SKM-1 (cell line): ENCODE measurements around the gene KPNA4.
"Not testable (repeated sequence)": the region's sequence is repeated elsewhere in the genome, so short reads cannot be mapped to it uniquely, and the experiment has no call there.

Experiments used
- DNase-seq: peaks from one replicate; lab custom pipeline; 2025; ENCODE audit not compliant: unreplicated experiment; lab: John Stamatoyannopoulos, UW

The KPNA4 gene, protein sequence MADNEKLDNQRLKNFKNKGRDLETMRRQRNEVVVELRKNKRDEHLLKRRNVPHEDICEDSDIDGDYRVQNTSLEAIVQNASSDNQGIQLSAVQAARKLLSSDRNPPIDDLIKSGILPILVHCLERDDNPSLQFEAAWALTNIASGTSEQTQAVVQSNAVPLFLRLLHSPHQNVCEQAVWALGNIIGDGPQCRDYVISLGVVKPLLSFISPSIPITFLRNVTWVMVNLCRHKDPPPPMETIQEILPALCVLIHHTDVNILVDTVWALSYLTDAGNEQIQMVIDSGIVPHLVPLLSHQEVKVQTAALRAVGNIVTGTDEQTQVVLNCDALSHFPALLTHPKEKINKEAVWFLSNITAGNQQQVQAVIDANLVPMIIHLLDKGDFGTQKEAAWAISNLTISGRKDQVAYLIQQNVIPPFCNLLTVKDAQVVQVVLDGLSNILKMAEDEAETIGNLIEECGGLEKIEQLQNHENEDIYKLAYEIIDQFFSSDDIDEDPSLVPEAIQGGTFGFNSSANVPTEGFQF

DNA sequence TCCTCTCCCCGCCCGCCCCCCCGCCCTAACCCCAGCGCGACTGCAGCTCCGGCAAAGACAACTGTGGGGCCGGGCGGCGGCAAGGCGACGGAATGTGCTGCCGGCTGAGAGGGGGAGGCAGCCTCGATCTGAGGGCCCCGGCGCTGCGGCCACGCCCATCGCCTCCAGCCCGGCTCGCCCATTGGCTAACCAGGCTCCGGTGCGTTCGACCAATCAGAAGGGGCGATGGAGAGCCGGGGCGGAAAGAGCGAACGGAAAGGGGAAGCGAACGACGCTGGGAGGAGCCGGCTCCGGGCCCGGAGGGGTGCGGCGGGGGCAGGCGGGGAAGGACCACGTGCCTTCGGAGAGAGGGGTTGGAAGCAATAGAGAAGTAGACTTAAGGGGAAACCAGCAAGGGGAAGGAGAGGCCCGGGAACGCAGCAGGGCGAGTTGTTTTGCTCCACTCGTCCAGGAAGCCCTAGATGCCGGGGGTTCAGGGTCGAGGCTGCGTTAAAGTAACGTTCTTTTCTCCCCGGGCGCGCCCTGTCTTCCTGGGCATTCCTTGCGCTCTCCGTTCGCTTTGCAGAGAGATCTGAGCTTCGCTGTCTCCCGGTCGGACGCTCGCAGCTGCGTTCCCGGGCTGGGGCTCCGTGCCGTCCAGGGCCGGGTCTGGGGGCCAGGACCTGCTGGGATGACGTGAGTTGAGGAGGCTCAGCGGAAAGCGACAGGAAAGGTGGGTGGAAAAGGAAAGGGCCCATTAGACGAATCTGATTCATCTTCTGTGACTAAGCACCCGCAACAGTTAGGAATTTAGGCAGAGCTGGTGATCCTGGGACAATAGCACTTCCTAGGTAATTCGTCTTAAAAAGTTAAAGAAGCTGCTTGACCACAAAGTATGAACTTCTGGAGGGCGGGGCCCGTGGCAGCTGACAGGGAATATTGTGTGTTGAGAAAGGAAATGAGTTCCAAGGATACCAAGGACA is at the start of gene KPNA4:
KPNA4 (minus strand) TSS at position 130 of the 962 bp plus-strand sequence. CDS start 289 bp downstream, outside the sequence.
- peak; percentile 97 for DNase-seq

GRCh38 chr3:160613661-160614060 is 48.3 kb upstream of the KPNA4 start:
- no peak for DNase-seq

GRCh38 chr3:160612386-160613075 is 47.2 kb upstream of the KPNA4 start:
- no peak for DNase-seq

GRCh38 chr3:160611141-160611540 is 45.8 kb upstream of the KPNA4 start:
- DNase-seq = no peak

GRCh38 chr3:160608870-160609269 is 43.5 kb upstream of the KPNA4 start:
- no peak for DNase-seq

DNA sequence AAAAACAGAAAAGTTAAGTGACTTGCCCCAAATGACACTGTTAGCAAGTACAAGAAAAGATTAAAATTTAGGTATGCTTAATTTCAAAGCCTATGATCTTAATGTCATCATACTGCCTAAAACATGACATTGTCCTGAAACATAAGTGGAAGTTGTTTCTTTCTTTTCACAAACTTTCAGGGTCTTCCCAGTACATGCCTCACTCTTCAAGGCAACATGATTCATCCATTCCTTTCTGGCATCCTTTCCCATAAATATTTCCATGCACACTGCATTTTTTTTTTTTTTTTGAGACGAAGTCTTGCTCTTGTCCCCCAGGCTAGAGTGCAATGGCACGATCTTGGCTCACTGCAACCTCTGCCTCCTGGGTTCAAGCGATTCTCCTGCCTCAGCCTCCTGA is 42.5 kb upstream of the KPNA4 start:
- no peak for DNase-seq

- no peak for DNase-seq
Observed at GRCh38 chr3:160605315-160605714, 39.9 kb upstream of the KPNA4 start.

- not testable (repeated sequence) for DNase-seq
Observed at GRCh38 chr3:160603845-160604244, 38.5 kb upstream of the KPNA4 start.

DNA sequence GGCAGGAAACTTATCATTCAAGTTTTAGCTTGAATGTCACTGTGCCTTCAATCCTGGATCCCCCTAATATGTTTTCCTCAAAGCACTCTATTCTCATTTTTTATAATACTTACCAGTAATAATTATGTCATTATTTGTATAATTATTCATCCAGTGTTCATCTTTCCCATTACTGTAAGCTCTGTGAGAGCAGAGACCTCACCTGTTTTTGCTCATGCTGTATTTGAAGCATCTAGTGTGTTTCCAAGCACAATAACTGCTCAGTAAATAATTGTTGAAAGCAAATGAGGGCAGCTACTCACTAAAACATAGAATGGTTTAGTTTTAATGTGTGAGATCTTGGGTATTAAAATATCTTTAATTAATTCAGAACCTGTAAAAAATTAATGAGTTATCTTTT is 36.9 kb upstream of the KPNA4 start:
- DNase-seq = no peak

- DNase-seq = no peak
Observed at GRCh38 chr3:160601288-160601687, 35.9 kb upstream of the KPNA4 start.

DNA sequence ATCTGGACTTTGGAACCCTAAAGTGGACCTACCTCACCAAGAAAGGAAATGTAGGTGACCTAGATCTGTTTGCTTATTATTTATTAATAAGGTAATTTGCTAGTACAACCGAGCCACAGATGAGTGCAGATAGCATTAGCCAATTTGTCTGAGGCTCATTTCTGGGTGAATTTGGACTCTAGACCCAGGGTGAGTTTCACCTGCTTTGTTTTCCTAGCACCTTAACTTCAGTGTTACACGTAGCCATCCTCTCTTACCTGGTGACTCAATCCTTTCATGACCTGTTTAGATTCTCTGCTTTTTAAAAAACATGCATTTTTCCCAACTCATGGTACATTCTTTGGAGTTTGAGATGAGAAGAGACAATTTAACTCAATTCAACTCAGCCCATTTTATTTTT is 33.5 kb upstream of the KPNA4 start:
- DNase-seq = no peak

DNA sequence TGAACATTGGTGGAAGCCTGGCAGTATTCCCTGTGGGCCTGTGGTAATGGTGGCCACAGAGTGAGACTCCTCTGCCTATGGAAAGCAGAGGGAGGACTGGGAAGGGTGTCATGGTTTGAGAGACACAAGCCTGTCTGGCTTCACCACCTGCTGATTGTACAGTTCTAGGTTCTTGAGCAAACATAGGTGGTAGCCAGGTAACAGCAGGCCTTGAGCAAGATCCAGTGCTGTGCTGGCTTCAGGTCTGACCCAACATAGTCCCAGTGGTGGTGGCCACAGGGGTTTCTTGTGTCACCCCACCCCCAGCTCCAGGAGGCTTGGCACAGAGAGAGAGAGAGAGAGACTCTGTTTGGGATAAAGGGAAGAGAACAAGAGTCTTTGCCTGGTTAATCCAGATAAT is 22.7 kb upstream of the KPNA4 start:
- no peak for DNase-seq

GRCh38 chr3:160587105-160587504 is 21.7 kb upstream of the KPNA4 start:
- no peak for DNase-seq

- no peak for DNase-seq
Observed at GRCh38 chr3:160586679-160587078, 21.3 kb upstream of the KPNA4 start.

GRCh38 chr3:160583451-160583850 is 18.1 kb upstream of the KPNA4 start:
- no peak for DNase-seq

GRCh38 chr3:160580938-160581337 is 15.6 kb upstream of the KPNA4 start:
- DNase-seq = no peak

GRCh38 chr3:160577556-160578195 is 12.3 kb upstream of the KPNA4 start:
- DNase-seq = no peak

- DNase-seq = no peak
Observed at GRCh38 chr3:160577093-160577492, 11.7 kb upstream of the KPNA4 start.

DNA sequence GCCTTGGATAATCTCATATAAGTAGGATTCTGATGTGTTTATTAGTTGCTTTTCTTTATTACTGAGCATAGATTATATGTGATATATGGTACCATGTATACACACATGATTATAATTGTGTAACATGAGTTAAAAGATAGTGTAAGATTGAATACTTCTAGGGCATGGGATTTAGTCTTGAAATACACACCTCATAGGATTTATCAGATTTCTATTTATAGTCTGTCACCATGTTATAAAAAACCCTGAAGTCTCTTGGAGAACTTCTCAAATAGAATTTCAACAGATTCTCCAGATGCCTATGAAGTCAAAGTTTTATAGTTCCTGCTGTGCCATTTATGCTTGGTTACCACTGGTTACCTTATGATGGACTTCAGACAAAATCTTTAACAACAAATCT is 11.2 kb upstream of the KPNA4 start:
- no peak for DNase-seq

DNA sequence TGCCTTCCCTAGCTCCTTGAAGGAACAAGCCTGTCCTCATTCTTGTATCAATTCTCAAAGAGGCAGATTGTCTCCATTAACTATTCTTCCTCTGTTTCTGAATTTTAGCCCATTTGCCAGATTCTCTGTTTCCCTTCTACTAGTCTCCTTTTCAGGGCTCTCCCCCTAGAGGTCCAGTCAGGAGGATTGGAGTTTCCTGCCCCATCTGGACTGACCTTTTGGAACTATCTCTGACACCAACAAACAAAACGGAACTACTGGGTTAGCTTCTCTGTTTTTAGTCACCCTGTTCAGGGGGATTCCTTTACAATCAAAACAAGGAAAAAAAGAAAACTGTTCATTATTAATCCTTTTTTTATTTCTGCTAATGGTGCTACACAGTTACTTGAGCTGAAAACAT is 10.2 kb upstream of the KPNA4 start:
- no peak for DNase-seq

GRCh38 chr3:160574636-160575035 is 9.3 kb upstream of the KPNA4 start:
- DNase-seq = no peak
